Stimulated activated CD8-positive, alpha-beta memory T cell treated with anti-CD3 and anti-CD28 coated beads, Interleukin-2, amount 100 ng/mL, for 1 hour (primary cell): ENCODE results near the gene COMTD1.

ENCODE experiments used
- DNase-seq, 2 donors: peaks; one replicate each; pipeline ENCODE4 v3.0.0-alpha.2; 2020; ENCODE audit warnings: low read depth in 2 of 2

Gene COMTD1

DNA sequence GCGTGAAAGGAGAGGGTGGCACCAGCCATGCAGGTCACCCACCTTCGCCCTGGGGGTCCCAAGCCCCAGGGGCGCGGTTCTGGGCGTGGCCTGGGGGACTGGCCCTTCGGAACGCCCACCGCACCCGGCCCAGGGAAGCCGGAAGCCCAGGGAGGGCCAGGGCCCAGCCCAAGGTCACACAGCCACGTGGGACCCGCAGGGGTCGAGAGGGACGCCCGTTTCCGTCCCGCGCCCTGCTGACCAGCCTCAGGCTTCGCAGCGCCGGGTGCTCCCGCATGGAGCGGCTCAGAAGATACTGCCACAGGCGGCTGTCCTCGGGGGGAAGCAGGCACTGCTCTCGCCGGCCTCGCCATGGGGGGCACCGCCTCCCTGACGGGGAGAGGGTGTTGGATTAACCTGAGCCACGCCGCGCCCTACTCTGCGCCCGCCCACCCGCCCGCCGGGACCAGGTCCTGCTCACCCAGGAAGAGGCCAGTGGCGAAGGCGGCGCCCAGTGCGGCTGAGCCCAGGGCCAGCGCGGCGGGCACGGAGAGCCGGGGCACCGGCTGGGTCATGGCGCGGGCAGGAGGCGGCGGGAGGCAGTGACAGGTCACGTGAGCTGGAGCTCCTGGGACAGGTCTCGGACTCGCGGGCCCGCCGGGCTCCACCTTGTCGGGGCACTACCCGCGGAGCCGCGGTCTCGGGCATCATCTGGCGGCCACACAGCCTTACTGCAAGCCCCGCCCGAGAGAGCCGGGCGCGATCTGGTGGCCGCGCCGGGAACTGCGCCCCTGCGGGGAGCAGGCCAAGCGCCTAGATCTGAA lies at the start of gene COMTD1:
Gene COMTD1, minus strand, starts transcription at position 583 of the 803 bp plus-strand sequence. Its CDS starts 29 bp downstream, at position 554.
- peak; percentile 87 to 88 for DNase-seq

DNA sequence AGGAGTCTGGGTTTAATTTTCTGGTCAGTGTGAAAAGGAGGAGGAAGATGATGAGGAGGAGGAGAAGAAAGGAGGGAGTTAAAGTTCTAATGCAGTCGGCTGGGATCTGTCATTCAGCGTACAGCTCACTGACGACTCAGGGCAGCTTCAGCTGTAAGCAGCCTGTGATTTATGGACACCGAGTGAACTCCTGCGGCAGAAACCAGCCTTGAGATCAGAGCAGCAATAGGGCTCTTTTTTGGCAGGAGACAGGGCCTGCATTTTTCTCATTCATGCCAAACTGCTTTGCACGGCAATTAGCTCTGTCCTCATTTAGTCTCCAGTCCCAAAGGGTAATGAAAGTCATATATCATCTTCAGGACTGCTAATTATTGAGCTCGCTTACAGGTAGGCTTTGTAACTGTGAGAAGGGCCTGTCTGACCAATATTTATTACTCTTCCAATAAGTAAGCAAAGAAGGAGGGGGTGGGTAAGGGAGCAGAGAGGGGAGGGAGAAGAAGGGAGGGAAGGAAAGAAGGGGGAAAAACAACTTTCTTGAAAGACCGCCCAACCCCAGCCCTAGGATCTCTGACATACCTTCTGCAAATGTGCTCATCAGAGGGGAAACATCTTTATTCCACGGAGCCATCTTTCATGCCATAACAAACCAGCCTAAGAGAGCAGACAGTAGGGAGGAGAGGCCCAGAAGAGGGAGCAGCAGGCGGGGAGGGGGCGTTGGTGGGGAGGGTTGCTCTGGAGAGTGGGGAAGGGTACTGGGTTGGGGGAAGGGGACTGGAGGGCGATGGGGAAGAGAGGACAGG lies 48.1 kb upstream of the COMTD1 start:
- no peak for DNase-seq

DNA sequence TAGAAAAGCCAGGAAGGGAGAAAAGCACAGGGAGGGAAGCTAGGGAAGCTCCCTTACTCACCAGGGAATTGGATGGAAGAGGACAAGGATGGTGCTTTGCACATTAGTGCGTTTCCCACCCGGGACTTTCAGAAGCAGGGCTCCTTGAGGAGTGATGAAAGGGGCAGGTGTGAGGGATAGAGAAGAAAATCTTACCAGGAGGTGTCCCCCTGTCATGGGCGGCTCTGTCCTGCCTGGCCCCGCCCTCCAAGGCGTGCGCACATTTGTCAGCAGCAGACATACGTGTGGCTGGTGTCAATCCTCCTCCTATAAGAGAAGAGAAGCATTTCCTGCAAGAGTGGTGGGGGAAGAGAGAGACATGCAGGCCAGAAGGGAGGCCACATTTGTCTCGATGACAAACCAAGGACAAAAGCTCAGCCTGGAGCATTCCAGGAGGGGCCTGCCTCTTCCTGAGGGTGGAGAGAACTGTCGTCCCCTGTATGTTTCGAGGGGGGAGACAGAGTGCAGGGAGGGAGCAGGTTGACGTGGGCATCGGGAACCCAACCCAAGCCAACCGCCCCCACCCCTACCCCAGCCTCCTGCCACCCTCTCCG lies 47.4 kb upstream of the COMTD1 start:
- no peak for DNase-seq

DNA sequence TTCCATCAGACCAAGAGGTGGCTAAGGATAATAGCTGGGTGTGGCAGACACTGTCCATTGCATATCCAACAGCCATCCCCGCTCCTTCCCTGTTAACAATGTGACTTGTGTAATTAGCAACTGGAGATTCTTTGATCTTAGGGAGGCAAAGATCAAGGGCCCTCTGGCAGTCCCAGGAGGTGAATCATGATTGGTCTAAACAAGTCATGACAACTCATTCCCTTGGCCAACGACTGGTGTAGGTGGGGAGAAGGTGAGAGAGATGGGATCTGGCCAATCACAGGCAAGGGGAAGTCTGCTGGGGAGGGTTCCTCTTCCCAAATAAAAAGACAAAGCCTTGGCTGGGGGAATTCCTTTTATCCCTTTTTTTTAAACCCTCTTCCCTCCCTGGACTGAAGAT lies 46.2 kb upstream of the COMTD1 start:
- no peak for DNase-seq

DNA sequence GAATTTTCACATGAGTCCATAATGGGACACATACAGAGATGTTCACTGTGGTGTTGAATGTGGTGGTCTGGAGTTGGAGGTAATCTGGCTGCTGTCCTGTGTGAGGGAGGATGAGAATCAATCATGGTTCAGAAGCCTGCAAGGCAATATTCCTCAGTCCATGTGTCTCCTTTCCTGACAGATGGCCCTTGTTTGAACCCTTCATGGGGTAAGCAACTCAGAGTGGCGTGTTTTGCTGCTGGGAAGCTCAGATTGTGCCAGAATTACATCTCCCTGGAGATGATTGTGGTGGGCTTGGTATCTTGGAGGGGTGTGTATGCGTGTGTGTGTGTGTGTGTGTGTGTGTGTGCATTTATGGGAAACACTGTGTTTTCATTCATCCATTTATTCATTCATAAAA lies 44.5 kb upstream of the COMTD1 start:
- no peak for DNase-seq

DNA sequence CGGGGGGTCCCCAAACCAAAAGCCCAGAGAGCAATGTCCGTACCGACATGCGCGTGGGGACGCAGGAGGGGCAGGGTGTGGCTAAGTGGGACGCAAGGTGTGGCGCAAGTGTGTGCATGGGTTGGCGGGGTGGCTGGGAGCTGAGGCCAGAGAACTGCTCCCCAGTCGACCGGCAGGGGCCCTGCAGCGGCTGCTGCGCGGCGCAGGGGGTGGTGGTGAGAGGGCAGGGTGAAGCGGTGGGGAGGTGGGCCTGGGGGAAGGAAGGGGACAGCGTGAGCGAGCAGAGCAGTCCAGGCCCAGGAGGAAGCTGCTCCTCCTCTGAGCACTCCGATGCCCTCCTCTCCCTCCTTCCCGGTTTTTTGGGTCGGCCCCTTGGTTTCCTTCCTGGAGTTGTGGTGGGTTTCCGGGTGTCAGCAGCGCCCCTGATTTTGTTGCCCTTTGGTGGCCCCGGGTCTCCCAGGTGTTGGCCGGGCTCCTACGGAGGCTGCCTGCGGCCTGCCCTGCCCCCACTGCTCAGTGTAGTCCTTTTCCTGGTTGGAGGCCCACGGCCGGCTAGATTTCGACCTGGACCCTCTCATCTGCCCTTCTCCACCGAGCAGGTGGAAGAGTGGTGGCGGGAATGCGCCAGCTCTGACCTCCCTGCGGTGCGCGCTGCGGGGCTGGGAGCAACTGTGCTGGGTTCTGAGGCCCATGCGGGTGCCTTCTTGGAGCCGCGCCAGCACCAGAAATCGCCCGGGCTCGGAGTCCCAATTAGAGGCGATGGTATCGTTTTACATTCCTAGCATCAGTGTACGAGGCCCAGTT lies 40.5 kb upstream of the COMTD1 start:
- no peak for DNase-seq

DNA sequence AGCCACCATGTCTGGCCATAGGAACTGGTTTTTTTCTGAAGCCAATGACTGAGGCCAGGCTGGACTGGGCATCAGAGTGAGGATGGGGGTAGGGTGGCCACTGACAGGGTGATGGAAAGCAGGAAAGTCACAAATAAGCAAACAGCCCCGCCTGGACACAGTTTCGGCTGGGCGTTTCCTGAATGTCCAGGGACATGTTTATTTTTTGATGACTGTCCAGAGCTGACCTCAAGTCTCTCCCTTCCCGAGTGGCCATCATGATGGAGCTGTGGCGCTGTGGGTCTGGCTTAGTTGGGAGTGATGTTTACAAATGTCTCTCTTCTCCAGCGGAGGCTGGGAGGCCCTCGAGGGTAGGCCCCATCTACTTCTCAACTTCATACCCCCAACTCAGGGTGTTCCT lies 37.1 kb upstream of the COMTD1 start:
- no peak for DNase-seq

DNA sequence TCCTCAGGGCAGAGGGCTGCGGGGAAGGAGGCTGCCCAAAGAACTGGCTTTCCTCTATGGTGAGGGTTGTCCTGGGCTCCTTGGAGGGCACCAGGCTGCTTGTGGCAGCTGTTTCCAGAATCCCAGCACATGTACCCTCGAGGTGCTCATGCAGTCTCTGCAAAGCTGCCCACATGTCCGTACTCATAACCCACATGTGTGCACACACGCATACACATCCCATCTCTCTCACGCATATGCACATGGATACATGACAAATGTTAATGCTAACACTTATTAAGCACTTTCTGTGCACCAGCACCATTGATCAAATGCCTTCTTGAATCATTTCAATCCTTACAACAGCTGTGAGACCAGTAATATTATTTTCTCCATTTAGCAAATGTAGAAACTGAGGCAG lies 36.3 kb upstream of the COMTD1 start:
- no peak for DNase-seq

DNA sequence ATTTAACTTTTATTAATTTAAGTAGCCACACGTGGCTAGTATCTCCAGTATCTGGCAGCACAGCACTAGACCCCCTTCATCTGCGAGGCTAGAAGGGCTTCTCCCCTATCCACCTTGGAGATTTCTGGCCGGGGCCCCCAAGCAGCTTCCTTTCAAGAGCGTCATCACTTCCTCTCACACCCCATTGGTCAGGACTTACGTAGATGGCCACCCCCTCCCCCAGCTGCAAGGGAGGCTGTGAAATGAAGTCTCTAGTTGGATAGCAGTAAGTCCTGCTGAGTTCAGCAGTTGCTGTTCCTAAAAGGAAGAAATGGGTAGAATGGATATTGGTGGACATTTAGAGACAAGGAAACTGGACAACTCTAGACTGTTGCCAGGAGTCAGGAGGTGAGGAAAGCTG lies 33.8 kb upstream of the COMTD1 start:
- DNase-seq: no peak

DNA sequence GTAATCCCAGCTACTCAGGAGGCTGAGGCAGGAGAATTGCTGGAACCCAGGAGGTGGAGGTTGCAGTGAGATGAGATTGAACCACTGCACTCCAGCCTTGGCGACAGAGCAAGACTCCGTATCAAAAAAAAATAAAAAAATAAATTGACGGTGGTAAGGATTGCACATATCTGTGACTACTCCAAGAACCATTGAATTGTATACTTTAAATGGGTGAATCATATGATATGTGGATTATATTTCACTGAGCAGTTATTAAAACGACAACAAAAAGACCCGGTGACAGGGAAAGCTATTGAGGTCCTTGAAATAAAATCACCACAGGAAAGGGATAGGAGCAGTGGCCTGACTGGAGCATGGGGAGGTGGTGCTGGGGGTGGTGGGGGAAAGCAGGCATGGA lies 31.2 kb upstream of the COMTD1 start:
- no peak for DNase-seq

DNA sequence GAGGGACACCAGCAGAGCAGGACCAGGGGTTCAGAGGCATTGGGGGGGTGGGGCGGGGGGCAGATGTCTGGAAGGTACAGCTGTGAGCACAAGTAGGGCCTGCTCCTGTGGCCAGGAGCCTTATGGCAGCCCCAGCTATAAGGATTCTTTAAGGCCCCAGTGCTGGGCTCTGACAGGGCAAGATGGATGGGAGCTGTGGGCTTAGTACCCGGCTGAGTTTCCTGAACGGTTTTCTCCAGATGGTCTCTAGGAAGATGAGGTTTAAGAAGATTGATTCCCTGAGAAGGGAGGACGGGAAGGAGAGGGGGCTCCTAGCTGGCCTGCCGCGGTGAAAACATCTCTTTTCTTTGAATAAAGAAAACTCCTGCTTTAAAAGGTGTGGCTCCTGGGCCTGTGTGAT lies 30.1 kb upstream of the COMTD1 start:
- no peak for DNase-seq

DNA sequence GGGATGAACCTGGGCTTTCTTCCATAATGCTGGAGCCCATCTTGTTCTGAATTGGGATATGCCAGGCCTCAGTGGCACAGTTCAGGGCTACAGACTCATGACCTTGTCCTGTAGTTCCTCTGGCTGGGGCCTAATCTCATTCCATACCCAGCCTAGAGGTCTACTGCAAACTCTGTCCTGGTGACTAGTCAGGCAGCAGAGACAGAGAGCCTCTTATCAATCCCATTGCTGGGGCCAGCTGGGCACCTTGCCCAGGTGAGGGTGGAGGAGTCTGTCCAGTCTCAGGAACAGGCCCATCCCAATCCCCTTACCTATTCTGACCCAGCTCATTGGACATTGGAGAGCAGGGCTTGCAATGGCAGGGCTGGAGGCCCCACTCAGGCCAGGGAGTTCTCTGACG lies 28.0 kb upstream of the COMTD1 start:
- no peak for DNase-seq

DNA sequence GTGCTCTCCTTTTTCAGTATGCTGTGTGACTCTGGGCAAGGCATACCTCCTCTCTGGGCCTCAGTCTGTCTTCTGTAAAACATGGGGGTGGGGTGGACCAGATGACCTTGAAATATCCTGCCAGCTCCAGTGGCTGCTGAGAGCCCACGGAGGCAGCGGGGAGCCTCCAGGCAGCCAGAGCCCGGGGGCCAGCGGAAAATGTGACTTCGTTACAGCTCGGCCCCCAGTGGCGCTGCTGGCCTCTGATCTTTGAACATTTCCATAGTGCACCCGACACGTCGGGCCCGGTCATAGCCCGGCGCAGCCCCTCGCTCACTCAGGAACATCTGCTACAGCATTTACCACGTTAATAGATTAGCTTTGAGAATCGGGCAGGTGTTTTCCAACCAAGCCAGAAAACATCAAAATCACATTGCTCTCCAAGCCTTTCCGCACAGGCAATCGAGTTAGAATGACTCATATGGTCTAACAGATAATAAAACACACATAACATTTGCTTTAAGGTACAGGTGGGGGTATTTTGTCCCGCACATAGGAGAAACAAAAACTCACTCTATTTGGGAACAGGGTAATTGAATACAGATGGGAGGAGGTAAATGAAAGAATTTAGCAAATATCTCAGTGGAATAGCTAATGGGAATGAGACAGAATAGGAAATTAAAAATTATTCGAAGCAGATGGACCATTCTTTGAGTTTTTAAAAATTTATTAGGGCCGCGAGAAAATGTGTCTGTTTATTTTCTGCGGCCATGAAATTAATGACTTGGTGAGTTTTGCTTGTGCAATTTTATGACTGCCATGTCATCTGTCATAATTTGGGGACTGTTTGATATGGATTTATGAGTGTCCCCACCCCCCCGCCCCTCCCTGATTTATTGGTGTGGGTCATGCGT lies 26.3 kb upstream of the COMTD1 start:
- DNase-seq: no peak

DNA sequence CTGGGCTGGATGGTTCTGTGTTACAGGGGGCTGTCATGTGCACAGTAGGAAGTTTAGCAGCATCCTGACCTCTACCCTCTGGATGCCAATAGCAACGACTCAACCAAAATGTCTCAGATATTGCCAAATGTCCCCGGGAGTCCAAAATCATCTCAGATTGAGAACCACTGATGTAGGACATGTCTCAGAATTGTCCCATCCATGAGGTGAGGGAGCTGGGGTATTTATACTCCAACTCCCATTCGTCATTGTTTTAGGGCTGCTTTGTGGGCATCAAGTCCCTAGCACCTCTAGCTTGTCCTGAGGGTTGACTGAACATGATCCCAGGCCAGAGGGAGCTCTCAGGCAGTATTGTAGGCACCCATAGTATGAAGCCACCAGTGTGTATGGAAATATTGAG lies 25.2 kb upstream of the COMTD1 start:
- no peak for DNase-seq

DNA sequence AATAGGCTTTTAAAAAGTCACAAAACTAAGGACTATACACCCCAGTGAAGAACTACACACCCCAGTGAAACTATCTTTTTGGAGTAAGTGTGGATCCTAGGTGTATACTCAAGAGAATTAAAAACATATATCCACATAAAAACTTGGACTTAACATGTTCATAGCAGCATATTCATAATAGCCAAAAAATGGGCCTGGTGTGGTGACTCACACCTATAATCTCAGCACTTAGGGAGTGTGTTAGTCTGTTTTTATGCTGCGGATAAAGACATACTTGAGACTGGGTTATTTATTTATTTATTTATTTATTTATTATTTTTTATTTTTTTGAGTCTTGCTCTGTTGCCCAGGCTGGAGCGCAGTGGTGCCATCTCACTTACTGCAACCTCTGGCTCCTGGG lies 19.0 kb upstream of the COMTD1 start:
- no peak for DNase-seq

DNA sequence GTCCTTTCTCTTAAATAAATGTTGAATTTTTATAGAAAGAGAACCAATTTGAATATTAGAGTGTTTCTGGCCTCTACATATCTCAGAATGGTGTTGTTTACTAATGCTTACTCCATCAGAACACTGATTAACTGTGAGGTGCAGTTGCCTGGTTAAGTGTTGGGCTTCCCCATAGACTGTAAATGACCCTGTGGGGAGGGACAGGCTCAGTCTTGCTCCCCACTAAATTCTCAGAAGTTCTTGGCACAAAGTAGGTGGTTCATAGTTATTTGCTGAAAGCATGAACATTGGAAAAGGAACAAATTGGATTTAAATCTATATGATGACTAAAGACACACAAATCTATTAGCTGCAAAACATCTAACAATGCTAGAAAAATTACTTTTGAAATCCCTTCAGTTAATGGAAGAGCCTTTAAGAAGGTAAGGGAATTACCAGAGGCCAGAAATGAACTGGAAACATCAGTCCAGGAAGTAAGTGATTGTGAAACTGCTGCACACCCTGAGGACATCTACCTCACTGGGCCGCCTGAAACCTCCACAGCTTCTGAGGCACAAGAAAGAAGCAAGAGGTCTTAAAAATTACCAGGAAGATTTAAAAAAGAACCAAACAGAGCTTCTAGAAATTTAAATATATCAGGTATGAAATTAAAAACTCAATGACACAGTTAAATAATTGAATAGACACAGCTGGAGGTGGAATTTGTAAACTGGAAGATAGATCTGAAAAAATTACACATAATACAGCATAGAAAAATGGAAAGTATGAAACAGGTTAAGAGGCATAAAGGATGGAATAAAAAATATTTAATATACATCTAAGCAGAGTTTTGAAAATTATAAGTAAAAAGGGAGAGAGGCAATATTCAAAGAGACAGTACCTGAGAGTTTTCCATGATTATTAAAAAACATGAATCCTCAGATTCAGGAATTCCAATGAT lies 17.8 kb upstream of the COMTD1 start:
- no peak for DNase-seq

DNA sequence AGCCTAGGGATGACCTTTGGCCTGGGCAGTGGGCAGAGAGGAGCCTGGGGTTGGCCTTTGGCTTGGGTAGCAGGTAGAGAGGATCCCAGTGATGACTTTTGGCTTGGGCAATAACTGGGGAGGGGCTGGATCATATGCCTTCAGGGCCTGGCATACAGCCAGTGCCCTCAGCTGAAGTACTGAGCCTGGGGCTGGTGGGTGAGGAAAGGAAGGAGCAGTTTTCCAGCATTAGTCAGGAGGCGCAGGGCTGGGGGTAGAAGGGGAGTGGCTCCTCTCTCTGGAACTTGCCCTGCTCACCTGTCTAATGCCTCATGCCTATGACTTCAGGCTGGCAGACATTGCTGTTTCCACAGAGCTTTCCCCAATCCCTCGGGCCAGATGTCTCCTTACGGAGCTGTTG lies 15.2 kb upstream of the COMTD1 start:
- DNase-seq: no peak

DNA sequence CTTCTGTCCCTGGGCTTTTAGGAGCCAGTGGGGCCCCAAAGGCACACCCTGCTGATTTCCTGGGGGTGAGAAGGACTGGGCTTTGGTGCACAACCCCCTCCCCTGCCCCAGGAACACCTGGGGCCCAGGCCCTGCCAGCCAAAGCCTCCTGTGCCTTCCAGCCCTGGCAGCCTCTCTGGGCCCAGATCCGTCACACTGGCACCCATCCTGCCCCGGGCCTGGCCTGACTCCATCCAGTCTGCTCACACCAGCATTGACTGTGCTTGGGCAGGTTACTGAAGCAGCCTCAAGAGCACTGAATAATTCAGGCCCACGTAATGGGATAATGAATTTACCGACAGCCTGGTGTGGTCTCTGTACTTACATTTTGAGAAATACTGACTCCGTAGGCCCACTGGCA lies 12.0 kb upstream of the COMTD1 start:
- DNase-seq: no peak

DNA sequence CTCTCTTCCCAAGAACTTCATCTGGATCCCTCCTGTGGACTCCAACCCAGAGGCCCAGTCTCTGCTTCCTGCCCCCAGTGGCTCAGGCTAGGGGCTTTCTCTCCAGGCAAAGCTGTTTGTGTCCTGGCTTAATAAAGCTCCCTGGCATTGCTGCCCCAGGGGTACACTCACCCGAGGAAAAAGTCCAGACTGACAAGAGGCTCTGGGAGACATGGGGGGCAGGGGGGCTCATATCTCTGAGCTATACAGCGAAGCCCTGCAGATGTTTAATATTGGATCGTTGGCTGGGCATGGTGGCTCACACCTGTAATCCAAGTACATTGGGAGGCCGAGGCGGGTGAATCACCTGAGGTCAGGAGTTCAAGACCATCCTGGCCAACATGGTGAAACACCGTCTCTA lies 10.7 kb upstream of the COMTD1 start:
- DNase-seq: no peak
